NK-92 (cell line): ENCODE results near the gene RGP1.

Experiments used
- DNase-seq: peaks from one replicate; lab custom pipeline; 2025; ENCODE audit not compliant: unreplicated experiment; lab: John Stamatoyannopoulos, UW

RGP1 gene

GRCh38 chr9:35719546-35719945 lies 29.5 kb upstream of the RGP1 start:
- DNase-seq, result no peak

- no peak for DNase-seq
Observed at GRCh38 chr9:35723426-35723825, 25.7 kb upstream of the RGP1 start.

GRCh38 chr9:35723908-35724307 lies 25.2 kb upstream of the RGP1 start:
- DNase-seq, result no peak

- DNase-seq, result no peak
Observed at GRCh38 chr9:35725362-35725761, 23.7 kb upstream of the RGP1 start.

- DNase-seq, result no peak
Observed at GRCh38 chr9:35726931-35727330, 22.2 kb upstream of the RGP1 start.

GRCh38 chr9:35727676-35728040 lies 21.4 kb upstream of the RGP1 start:
- DNase-seq, result no peak

- no peak for DNase-seq
Observed at GRCh38 chr9:35728041-35728971, 20.8 kb upstream of the RGP1 start.

- no peak for DNase-seq
Observed at GRCh38 chr9:35729101-35729500, 20.0 kb upstream of the RGP1 start.

- DNase-seq, result no peak
Observed at GRCh38 chr9:35729700-35730485, 19.2 kb upstream of the RGP1 start.

- DNase-seq, result no peak
Observed at GRCh38 chr9:35730486-35730854, 18.6 kb upstream of the RGP1 start.

- no peak for DNase-seq
Observed at GRCh38 chr9:35731415-35732184, 17.5 kb upstream of the RGP1 start.

GRCh38 chr9:35732185-35732799 lies 16.8 kb upstream of the RGP1 start, which contains the start of the genes CREB3 and TLN1:
Gene CREB3, plus strand, starts transcription at chr9:35732666. Its CDS starts 107 bp downstream, at chr9:35732773.
Gene TLN1, minus strand, starts transcription at chr9:35732195. Its CDS starts 6,501 bp downstream, at chr9:35725694.
- DNase-seq, result peak; percentile 78

GRCh38 chr9:35732800-35733541 lies 16.1 kb upstream of the RGP1 start:
- DNase-seq, result no peak

GRCh38 chr9:35734096-35734495 lies 15.0 kb upstream of the RGP1 start:
- no peak for DNase-seq

GRCh38 chr9:35736201-35736633 lies 12.9 kb upstream of the RGP1 start:
- DNase-seq, result no peak

- no peak for DNase-seq
Observed at GRCh38 chr9:35737143-35737542, 11.9 kb upstream of the RGP1 start.

GRCh38 chr9:35738186-35738585 lies 10.9 kb upstream of the RGP1 start:
- no peak for DNase-seq

GRCh38 chr9:35738924-35739323 lies 10.2 kb upstream of the RGP1 start:
- no peak for DNase-seq

- DNase-seq, result no peak
Observed at GRCh38 chr9:35740243-35740642, 8.8 kb upstream of the RGP1 start.

GRCh38 chr9:35741740-35742139 lies 7.3 kb upstream of the RGP1 start:
- no peak for DNase-seq
